GM10248 (cell line): Measurements from ENCODE around the gene IDI2.

Experiments
- CTCF ChIA-PET: fragments of 300-600 bp; sonication (Branson Sonifier 250); formaldehyde crosslinking; extraction: SDS; loops from one replicate; lab custom pipeline; 2021; ENCODE audit warnings: antibody characterized with exemption; lab: Yijun Ruan, JAX
- POLR2A ChIA-PET: fragments of 350-650 bp; sonication (Branson Sonifier 250); formaldehyde crosslinking; extraction: SDS; loops from one replicate; lab custom pipeline; 2020; ENCODE audit warnings: antibody characterized with exemption; lab: Yijun Ruan, JAX
- DNase-seq: peaks from one replicate; pipeline ENCODE4 v3.0.0; 2012; ENCODE audit errors: extremely low spot score
- CTCF ChIP-seq: IDR thresholded peaks from 2 replicates; pipeline ENCODE4 v1.5.1; 2012; ENCODE audit warnings: mild to moderate bottlenecking, low read depth; ENCODE audit errors: extremely low read depth, missing control alignments, control extremely low read depth

Gene IDI2

GRCh38 chr10:1048349-1048731 lies 22.7 kb upstream of the IDI2 start:
- DNase-seq, result no peak
- CTCF ChIA-PET, result interaction anchor here (0.7 to 1.5 kb wide), 2 partner anchors 12 to 121 kb away, joined by 3 to 8 read pairs; no protein-coding TSS in a partner anchor
- POLR2A ChIA-PET, result interaction anchor here (1.0 to 3.6 kb wide), 6 partner anchors 12 to 120 kb away, joined by 3 to 33 read pairs (median 4); partner anchors contain the start of gene LARP4B
- no peak for TF ChIP-seq CTCF

GRCh38 chr10:1047937-1048336 lies 22.3 kb upstream of the IDI2 start:
- TF ChIP-seq CTCF, result no peak
- no peak for DNase-seq
- POLR2A ChIA-PET, result interaction anchor here (1.2 to 3.6 kb wide), 3 partner anchors 12 to 116 kb away, joined by 3 to 33 read pairs (median 4); partner anchors contain the start of gene LARP4B
- CTCF ChIA-PET, result no interaction called here

GRCh38 chr10:1045415-1045814 lies 19.8 kb upstream of the IDI2 start:
- TF ChIP-seq CTCF, result no peak
- ChIA-PET CTCF (interaction anchor here (1.7 kb wide), 1 partner anchor 9 kb away, joined by 12 read pairs; no protein-coding TSS in a partner anchor), POLR2A (interaction anchor here (1.3 to 1.5 kb wide), 2 partner anchors 9 to 117 kb away, joined by 4 to 9 read pairs; no protein-coding TSS in a partner anchor)
- no peak for DNase-seq

GRCh38 chr10:1044964-1045363 lies 19.3 kb upstream of the IDI2 start:
- no peak for TF ChIP-seq CTCF
- ChIA-PET CTCF (interaction anchor here (0.5 to 1.7 kb wide), 3 partner anchors 9 to 64 kb away, joined by 3 to 12 read pairs (median 4); no protein-coding TSS in a partner anchor), POLR2A (interaction anchor here (1.3 to 1.5 kb wide), 2 partner anchors 9 to 116 kb away, joined by 4 to 9 read pairs; no protein-coding TSS in a partner anchor)
- DNase-seq, result no peak

- ChIA-PET POLR2A (no interaction called here), CTCF (interaction anchor here (0.9 to 1.0 kb wide), 2 partner anchors 13 to 16 kb away, joined by 3 to 4 read pairs; no protein-coding TSS in a partner anchor)
- no peak for TF ChIP-seq CTCF
- DNase-seq, result no peak
Measured at GRCh38 chr10:1044146-1044545, 18.5 kb upstream of the IDI2 start.

GRCh38 chr10:1043532-1043995 lies 17.9 kb upstream of the IDI2 start:
- no peak for TF ChIP-seq CTCF
- DNase-seq, result peak; percentile 51
- ChIA-PET POLR2A (no interaction called here), CTCF (interaction anchor here (0.9 kb wide), 2 partner anchors 15 to 55 kb away, joined by 3 read pairs; partner anchors contain the start of gene GTPBP4)
